GM18508 (cell line): ENCODE measurements around the gene RAET1L.
"Not testable (repeated sequence)": the region's sequence is repeated elsewhere in the genome, so short reads cannot be mapped to it uniquely, and the experiment has no call there.

ENCODE experiments used
- ATAC-seq: cut with Tn5 transposase; IDR thresholded peaks from one replicate; pipeline ENCODE4 v1.9.1; 2021; ENCODE audit warnings: moderate number of reproducible peaks; ENCODE audit not compliant: insufficient read depth, unreplicated experiment

Gene RAET1L, protein sequence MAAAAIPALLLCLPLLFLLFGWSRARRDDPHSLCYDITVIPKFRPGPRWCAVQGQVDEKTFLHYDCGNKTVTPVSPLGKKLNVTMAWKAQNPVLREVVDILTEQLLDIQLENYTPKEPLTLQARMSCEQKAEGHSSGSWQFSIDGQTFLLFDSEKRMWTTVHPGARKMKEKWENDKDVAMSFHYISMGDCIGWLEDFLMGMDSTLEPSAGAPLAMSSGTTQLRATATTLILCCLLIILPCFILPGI

DNA sequence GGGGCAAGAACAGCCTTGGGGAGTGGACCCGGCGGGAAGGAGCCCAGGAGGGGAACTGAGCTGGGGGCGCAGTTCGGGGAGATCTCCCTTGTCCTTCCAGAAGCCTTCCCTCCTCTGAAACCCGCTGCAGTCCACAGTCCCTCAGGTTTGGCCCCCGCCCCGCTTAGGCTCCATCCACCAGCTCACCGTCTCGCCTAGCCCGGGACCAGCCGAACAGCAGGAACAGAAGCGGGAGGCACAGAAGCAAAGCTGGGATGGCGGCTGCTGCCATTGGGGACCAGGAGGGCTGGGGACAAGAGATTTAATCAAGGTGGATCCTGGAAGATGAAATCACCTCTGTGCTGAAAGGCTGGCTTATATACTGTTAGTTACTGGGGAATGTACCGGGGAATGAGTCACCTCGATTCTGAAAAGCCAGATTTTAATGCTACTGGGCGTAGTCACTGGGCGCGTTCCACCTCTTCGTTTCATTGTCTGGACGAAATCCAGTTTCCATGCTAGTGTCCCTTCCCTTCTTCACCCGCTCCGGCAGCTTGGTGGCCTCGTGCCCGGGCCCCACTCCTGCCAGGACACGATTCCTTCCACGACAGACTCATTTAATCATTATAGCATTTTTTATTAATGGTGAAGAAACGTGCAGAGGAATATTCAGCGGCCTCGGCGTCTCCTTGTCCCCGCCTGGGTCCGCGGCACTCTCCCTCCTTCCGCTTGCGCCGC lies at the start of gene RAET1L:
Gene RAET1L (minus strand): TSS at position 332 of the 717 bp plus-strand sequence. CDS start 61 bp downstream, at position 271.
- no peak for ATAC-seq

DNA sequence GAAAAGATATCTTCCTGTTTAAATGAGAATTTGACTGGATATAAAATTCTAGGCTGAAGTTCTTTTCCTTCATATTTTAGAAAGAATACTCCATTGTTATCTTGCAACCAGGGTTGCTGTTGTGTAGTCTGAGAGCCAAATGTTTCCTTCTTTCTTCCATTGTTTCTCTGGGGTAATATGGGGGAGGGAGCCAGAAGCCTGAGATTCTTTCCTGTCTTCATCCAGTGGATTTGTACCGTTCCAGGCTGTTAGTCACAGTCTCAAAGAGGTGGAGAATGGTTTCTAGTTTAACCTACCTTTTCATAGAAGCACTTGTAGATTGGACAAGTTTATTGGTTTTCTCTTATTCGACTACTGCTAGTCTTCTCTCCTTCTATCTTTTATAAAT lies 49.7 kb upstream of the RAET1L start:
- no peak for ATAC-seq

DNA sequence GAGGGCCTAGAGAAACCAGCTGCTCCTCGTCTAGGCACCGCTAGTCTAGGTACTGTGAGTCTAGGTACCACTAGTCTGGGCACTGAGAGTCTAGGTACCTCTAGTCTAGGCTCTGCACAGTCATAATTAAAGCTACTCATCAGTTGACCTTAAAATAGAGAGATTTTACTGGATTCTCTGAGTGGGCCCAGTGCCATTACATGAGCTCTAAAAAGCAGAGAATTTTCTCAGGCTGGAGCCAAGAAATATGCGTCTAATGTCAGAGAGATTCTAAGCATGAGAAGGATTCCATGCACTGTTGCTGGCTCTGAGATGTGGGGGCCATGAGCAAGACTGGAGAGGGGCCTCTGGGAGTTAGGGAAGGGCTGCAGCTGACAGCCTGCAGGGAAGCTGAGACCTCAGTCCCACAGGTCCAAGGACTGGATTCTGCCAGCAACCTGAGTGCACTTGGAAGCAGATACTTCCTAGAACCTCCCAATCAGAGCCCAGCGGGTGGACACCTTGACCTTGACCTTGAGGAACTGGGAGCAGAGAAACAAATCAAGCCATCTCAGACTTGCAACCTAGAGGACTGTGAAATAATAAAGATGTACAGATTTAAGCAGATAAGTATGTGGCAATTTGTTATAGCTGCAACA lies 49.2 kb upstream of the RAET1L start:
- ATAC-seq, result not testable (repeated sequence)

DNA sequence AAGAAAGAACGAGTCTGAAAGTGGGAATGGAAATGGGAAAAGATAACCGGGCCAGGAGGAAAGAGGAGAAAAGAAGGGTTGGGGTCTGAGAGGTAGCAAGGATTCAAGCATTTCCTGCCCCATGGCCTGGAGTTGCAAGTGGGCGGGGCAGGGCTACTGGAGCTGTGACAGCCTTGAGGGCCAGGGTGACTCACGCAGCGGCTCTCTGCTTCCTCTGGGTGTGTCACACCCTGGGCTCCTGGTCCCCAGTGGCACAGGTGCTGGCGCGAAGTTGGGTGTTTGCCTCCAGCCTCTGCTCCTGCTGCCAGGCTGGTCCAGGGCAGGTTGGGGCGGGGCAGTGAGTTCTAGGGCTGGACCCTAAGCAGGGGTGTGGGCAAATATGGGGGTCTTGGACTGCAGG lies 46.9 kb upstream of the RAET1L start:
- ATAC-seq, result no peak

DNA sequence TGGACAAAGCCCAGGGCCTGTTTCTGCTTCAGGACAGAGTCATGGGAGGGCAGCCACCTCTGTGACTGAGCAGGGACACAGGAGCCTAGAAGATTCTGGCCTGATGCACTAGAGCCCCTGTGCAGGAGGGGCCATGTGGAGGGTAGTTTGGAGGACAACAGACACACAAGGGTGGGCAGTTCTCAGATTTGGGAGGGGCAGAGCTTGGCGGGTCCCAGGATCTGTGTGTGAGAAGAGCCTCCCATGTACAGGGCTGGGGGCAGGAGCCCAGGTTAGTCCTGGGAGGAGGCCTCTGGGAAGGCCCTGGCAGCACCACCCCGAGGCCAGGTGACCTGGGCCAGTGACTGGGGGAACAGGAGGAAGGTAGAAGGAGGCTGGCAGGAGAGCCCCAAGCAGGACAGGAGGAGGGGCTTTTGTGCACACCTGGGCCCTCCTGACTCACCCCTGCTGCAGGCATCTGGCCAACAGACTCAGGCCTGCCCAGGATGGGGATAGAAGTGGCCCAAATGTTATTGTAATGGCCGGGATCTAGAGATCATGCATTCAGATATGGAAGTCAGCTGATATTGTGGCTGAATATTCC lies 45.0 kb upstream of the RAET1L start:
- no peak for ATAC-seq

DNA sequence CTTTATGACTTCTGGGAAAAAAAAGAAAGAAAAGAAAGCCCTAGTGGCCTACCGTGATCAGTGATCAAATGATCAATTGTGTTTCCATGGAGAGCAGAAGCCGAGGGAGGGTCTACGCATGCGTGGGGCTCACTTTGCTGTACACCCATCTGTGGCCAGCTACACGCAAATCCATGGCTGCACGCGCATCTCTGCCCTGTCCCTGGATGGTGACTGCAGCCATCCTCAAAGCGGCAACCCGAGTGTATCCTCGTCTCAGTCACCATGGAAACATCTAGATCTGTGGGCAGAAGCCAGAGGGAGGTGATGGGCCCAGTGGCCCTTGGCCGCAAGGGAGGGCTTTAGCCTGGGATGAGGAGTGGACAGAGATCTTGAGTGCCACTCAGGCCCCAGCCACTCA lies 44.4 kb upstream of the RAET1L start:
- no peak for ATAC-seq

DNA sequence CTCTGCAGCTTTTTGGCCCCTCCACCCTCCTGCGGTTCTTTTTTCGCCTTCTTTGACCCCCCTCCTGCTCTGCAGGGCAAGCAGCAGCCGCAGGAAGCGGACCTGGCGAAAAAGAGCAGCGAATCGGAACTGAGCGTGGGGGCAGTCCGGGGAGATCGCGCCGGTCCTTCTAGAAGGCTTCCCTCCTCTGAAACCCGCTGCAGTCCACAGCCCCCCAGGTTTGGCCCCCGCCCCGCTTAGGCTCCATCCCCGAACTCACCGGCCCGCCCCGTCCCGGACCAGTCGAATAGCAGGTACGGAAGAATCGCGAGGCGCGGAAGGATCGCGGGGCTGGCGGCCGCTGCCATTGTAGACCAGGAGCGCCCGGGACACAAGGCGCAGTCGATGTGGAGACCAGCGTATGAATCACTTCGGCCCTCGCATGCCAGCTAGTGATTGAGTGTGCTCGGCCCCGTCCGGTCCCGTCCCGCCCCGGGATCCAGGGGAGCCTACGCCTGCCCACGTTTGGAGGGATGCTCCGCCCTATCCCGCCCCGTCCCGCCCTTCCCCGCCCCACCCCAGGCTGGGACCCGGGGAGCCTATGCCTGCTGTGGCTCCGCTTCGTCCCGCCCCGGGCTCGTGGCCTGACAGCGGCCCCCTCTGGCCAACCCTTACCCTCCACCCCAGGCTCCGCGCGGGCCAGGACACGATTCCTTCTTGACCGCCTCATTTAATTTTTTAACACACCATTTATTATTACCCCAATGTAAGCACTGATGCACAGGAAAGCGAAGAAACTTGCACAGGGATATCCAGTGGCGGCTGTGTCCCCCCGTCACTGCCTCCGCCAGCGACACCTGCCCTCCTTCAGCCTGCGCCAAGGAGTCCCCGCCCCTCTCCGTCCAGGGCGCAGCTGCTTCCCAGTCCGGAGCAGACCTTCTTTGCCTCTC lies 43.7 kb upstream of the RAET1L start, which contains the start of gene ULBP3:
Gene ULBP3 (minus strand): TSS at position 402 of the 929 bp plus-strand sequence. CDS start 55 bp downstream, at position 347.
- ATAC-seq, result no peak

DNA sequence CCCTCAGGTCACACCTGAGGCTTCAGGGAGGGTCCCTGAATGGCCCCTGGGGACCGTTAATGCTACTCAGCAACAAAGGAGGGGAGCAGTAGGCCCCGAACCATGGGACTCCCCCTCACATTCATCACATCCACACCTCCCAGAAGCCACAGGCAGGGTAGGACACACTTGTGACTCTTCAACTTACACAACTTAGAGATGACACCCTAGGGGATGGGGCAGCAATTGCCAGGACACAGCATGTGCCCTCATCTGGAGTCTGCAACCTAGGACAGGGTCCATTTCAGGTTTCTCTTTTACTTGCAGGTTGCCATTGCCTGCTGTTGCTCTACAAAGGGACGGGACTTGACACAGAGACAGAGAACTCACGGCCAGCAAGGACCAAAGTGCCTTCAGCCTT lies 42.8 kb upstream of the RAET1L start:
- ATAC-seq, result no peak

DNA sequence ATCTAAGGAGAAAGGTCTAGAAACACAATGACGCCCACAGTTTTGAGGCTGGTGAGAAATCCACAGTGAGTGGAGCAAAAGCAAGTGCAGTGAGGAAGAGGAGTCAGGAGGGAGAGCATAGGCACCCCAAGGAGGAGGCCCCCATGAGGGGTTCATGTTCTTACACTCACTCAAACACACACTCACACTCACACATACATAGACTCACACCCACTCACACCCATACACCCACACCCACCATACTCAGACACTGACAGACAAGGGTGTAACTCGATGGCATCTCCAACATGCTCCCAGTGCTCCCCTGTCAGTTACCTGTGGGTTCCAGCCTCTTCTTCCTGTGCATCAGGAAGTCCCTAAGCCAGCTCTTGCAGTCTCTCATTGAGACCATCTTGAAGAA lies 39.8 kb upstream of the RAET1L start:
- no peak for ATAC-seq

DNA sequence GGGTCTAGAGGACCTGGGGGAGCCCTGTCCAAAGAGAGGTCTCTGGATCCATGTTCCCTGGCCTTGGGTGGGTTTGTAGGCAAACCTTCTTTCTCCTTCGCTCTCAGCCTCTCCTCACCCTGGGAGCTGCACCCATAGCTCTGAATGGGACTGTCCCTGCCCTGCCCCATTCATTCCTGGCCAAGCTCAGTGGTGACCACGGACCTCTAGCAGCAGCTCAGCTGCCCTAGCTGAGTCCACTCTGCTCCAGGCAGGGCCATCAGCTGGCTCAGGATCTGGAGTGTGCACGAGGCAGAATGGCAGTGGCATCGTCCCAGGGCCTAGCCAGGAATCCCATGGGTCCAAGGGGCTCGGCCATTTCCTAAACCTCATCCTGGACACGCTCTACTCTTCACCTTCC lies 38.3 kb upstream of the RAET1L start:
- ATAC-seq, result no peak

DNA sequence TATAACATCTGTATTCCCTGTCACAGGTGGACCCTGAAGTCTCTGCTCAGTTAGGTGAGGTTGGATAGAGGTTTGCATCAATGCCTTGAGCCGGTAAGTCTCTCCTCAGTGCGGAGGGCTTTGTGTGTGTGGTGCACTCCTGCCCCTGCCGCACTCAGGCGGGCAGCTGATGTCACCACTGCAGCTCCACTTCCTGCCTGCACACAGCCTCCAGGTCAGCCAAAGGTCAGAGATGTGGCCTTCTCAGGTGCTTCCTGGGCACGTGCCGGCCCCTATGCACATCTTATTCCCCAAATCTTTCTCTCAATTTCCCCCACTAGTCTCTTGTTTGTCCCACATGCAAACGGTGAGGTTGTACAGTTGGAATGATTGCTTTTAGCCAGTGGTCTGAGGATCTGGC lies 34.6 kb upstream of the RAET1L start:
- not testable (repeated sequence) for ATAC-seq

DNA sequence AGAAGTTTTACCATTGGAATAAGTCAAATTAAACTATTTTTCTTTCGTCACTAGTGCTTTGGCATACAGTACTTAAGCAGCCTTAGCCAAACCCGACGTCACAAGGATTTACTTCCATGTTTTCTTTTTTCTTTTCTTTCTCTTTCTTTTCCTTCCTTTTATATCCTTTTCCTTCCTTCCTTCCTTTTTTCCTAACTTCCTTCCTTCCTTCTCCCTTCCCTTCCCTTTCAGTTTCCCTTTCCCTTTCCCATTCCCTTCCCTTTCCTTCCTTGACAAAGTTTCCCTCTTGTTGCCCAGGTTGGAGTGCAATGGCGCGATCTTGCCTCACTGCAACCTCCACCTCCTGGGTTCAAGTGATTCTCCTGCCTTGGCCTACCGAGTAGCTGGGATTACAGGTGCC lies 33.7 kb upstream of the RAET1L start:
- no peak for ATAC-seq

DNA sequence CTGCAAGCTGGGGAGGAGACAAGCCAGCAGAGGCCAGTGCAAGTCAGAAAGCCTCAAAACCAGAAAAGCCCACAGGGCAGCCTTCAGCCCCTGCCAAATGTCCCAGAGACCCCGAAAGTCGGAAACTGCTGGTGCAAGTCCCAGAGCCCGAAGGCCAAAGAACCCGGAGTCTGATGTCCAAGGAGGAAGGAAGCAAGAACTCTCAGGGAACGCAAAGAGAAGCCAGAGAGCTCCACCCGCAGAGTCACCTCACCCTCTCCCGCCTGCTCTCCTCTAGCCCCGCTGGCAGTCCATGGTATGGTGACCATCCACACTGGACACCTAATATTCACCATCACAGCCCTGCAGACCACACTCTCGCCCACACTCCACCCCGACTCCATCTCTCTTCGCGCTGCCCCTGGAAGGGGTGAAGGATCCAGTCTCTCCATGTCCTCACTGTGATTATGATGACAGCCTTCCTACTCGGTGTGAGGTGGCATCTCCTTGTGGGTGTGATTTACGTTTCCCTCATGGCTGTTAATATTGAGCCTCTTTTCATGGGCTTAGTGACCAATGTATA lies 33.0 kb upstream of the RAET1L start:
- no peak for ATAC-seq

DNA sequence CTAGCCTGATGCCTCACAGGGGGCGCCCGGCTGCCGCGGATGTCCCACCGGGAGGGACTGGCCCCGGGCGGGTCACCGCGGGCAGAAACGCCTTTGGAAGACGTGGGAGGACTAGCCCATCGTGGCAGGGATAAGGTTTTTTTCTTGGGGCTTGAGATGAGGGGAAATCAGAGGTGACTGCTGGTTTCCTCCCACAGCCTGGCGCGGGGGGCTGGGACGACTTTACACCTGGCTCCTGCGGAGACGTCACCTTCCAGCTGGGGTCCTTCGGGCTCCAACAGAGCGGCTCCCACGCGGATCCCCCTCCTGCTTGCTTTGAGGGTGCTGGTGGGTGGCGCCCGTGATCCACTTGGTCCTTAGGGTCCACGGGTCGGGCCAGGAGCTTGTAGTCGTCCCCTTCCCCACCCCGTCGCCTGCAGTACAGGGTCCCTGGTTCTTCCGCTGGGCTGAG lies 32.2 kb upstream of the RAET1L start:
- ATAC-seq, result no peak

DNA sequence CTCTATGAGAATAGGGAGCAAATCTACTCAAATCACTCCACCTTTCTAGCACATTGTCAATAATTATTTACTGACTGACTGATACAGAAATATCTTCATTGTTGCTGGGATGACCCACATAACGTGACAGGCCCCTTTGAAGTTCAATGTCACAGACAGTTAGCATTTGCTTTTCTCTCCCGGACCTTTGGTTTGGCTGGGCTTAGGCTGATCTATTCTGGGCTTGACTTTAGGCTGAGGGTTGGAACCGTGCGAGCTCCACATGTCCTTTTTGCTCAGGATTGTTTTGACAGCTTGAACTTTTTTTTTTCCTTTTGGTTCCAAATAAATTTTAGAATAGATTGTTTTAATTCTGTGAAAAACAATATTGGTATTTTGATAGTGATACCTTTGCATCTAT lies 31.6 kb upstream of the RAET1L start:
- no peak for ATAC-seq

DNA sequence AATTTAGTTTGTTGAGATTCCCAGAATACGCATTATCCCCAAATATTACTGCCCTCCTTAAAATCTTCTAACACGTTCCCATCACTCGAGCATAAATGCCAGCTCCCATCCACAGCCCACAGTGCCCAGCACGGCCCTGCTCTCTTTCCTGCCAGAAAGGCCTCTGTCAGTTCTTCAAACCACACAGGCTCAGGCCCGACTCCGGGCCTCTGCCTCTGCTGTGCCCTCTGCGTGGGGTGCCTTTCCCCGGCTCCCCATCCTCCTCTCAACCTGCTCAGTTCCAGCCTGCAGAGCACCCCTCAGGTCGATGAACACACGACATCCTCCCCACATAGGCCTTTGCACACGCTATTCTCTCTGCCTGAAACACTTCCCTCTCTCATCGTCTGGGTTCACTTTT lies 30.8 kb upstream of the RAET1L start:
- no peak for ATAC-seq

DNA sequence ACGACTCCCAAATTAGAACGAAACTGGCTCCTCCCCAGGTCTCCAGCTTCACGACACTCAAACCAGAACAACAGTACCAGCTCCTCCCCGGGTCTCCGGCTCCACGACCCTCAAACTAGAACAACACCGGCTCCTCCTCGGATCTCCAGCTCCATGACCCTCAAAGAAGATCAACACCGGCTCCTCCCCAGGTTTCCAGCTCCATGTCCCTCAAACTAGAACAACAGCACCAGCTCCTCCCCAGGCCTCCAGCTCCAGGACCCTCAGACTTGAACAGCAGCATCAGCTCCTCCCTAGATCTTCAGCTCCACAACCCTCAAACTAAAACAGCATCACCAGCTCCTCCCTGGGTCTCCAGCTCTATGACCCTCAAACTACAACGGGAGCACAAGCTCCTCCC lies 29.8 kb upstream of the RAET1L start:
- no peak for ATAC-seq

DNA sequence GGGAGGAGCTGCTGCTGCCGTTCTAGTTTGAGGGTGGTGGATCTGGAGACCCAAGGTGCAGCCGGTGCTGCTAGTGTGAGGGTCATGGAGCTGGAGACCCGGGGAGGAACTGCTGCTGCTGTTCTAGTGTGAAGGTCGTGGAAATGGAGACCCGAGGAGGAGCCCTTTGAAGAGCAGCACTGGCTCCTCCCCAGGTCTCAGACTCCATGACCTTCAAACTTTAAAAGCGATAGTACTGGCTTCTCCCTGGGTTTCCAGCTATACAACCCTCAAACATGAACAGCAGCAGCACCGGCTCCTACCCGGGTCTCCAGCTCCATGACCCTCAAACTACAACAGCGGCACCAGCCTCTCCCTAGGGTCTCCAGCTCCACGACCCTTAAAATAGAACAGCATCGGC lies 28.1 kb upstream of the RAET1L start:
- no peak for ATAC-seq

DNA sequence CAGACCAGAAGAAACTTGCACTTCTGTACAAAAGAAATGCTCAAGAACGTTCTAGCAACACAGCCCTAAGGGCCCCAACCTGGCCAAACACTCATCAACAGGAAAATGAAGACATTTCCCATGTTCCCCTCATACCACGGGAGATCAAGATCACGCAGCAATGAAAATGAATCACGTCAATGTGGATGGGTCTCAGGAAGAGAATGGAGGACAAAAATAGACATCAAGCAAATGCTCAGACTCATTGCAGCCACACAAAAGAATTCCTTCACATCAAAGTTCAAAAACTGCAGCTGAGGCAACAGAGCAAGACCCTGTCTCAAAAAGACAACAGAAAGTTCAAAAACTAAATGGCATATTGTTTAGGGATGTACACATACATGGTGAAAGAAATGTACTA lies 25.5 kb upstream of the RAET1L start:
- no peak for ATAC-seq

DNA sequence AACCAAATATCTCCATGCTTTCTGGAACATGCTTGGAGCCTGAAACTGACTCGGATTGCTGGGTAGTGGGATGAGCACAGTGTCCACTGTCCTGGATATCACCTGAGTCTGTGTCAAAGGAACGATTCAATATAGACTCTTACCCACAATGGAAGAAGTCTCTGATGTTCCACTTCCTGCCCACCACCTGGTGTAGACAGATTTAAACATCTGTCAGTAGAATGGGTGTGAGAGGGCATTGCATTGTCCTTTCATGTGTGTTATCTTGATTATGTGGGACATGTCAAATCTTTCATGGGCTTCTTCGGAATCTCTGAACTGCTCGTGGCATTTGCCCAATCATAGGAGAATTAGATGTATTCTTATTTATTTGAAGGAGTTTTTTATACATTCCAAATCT lies 22.8 kb upstream of the RAET1L start:
- no peak for ATAC-seq
